GM18867 (cell line): ENCODE data around the gene CFD.
"Not testable (repeated sequence)": the region's sequence is repeated elsewhere in the genome, so short reads cannot be mapped to it uniquely, and the experiment has no call there.

Source experiments
- ATAC-seq: cut with Tn5 transposase; IDR thresholded peaks from one replicate; pipeline ENCODE4 v1.9.1; 2021; ENCODE audit warnings: mild to moderate bottlenecking, moderate library complexity; ENCODE audit not compliant: unreplicated experiment

Gene CFD

GRCh38 chr19:887599-887998, 28.1 kb downstream of the CFD start:
- no peak for ATAC-seq

- ATAC-seq: no peak
Observed at GRCh38 chr19:888581-889385, 29.3 kb downstream of the CFD start.

GRCh38 chr19:889662-890295, 30.3 kb downstream of the CFD start:
- no peak for ATAC-seq

DNA sequence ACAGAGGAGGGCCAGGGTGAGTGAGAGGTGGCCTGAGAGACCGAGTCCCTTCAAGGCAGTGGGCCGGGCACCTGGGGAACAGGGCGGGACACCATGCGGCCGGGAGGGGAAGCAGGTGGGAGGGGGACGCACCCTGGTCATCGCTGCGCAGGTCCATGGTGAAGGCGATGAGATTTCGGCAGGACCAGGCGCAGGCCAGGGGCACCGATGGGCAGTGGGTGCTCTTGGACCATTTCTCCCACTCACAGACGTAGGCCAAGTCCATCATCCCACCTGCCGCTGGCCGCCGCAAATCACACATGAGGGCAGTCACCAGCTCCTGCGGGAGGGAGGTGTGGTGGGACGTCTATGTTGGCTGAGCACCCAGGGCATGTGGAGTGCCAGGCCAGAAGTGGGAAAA, 31.4 kb downstream of the CFD start:
- no peak for ATAC-seq

GRCh38 chr19:891421-892200, 32.1 kb downstream of the CFD start:
- ATAC-seq: not testable (repeated sequence)

DNA sequence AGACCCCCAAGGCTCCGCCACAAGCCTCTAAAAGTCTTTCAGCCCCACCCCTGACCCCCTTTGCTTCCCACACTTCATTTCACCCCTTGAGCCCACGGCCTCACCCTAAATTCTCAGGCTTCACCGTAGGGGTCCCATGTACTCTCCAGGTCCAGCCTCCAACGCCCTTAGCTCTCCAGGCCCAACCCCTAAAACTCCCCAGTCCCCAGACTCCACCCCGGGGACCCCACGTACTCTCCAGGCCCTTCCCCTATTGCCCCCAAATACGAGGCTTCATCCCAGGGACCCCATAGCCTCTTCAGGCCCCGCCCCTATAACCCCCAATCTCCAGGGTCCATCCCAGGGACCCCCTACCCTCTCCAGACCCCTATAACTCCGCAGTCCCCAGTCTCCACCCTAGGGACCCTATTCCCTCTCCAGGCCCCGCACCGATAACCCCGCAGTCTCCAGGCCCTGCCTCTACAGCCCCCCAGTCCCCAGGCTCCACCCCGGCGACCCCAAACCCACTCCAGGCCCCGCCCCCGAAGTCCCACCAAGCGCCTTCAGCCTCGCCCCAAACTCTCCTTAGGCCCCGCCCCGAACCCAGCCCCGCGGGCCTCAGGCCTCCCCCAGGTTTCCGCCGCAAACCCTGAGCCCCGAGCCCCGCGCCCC, 32.9 kb downstream of the CFD start:
- ATAC-seq: peak; percentile 31

DNA sequence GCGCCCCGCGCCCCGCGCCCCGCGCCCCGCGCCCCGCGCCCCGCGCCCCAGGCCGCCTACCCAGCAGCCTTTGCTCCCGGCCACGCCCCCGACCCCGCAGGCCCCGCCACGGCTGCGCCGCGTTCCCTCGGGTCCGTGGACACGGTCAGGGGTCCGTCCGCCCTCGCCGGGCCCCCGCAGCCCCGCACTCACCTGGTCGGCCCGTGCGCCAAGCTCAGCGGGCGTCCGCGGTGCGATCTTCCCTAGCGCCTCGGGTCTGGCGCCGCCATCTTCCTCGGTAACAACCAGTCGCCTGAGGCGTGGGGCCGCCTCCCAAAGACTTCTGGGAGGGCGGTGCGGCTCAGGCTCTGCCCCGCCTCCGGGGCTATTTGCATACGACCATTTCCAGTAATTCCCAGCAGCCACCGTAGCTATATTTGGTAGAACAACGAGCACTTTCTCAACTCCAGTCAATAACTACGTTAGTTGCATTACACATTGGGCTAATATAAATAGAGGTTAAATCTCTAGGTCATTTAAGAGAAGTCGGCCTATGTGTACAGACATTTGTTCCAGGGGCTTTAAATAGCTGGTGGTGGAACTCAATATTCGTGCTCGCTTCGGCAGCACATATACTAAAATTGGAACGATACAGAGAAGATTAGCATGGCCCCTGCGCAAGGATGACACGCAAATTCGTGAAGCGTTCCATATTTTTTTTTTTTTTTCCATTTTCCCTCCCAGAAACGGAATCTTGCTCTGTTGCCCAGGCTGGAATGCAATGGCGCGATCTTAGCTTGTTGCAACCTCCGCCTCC, 33.6 kb downstream of the CFD start, which contains the start of the genes MED16 and RNU6-9:
Gene MED16 (minus strand): TSS at position 294 of the 796 bp plus-strand sequence. CDS start 2,056 bp downstream, outside the sequence.
Gene RNU6-9 (plus strand): TSS at position 591 of the 796 bp plus-strand sequence.
- peak; percentile 82 for ATAC-seq

- no peak for ATAC-seq
Observed at GRCh38 chr19:896434-896833, 37.0 kb downstream of the CFD start.

- ATAC-seq: no peak
Observed at GRCh38 chr19:896999-897398, 37.5 kb downstream of the CFD start.

DNA sequence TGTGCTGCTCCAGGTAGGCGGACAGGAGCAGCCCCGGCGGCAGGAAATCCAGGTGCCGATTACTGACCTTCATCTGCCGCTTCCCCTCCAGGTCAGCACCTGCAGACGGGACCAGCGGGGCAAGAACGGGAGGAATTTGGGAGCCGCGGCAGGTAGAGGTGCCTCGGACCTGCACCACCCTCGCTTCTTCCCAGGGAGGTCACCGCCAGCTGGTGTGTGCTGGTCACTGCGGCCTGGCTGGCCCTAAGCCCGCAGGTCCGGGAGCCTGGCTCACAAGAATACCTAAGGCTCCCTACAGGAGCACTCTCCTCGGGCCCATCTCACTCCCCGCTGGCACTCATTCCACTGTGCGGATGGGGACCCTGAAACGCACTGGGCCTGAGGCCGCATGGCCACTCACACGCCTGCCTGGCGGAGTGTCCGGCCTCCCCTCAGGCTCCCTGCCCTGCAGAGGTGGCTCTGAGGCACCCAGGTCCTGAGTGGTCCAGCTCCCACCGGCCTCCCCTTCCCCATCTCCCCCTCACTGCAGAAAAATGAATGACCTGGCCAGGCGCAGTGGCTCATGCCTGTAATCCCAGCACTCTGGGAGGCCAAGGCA, 38.1 kb downstream of the CFD start:
- no peak for ATAC-seq

DNA sequence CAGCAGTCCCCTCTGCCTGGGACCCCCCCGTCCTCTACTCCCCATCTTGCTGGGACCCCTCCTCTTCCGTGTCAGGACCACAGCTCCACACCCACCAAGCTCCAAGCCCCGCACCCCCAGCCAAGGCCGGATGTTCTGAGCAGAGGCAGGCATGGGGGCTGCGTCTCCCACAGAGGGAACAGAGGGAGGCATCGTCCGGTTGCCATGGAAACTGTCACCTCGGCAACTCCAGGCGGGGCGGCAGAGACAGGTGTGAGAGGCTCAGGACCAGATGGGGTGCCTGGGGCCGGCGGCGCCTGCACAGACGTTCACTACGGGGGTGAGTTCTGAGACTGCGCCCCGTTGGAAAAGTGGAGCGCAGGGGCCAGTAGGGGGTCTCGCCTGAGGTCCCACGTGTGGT, 39.2 kb downstream of the CFD start:
- ATAC-seq: no peak

- no peak for ATAC-seq
Observed at GRCh38 chr19:899336-900042, 40.0 kb downstream of the CFD start.

- ATAC-seq: no peak
Observed at GRCh38 chr19:900043-900301, 40.5 kb downstream of the CFD start.

GRCh38 chr19:900302-901111, 41.0 kb downstream of the CFD start:
- no peak for ATAC-seq

GRCh38 chr19:901216-902092, 42.0 kb downstream of the CFD start:
- ATAC-seq: no peak

DNA sequence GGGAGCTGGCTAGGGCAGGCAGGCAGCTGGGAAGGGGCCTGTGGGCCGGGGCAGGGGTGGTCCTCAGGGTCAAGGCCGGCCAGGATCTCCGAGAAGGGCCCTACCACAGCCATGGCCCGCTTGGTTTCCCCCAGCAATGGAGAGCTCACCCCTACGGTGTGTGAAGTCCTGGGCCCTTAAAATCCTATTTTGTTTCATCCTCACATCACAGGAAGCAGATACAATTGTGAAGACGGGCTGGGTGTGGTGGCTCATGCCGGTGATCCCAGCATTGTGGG, 42.6 kb downstream of the CFD start:
- ATAC-seq: no peak

GRCh38 chr19:902446-903226, 43.2 kb downstream of the CFD start:
- ATAC-seq: no peak
